GM19328 (cell line): Measurements from ENCODE around the gene JPH3.

Experiments
- ATAC-seq: cut with Tn5 transposase; IDR thresholded peaks from one replicate; pipeline ENCODE4 v1.9.1; 2021; ENCODE audit warnings: mild to moderate bottlenecking, moderate library complexity; ENCODE audit not compliant: unreplicated experiment

The JPH3 gene

GRCh38 chr16:87622756-87623319, 20.5 kb downstream of the JPH3 start:
- ATAC-seq, result no peak

GRCh38 chr16:87625241-87625797, 23.0 kb downstream of the JPH3 start:
- ATAC-seq, result no peak

- no peak for ATAC-seq
Observed at GRCh38 chr16:87626401-87626800, 24.1 kb downstream of the JPH3 start.

GRCh38 chr16:87626905-87627304, 24.6 kb downstream of the JPH3 start:
- ATAC-seq, result no peak

GRCh38 chr16:87627542-87628245, 25.4 kb downstream of the JPH3 start:
- no peak for ATAC-seq

- no peak for ATAC-seq
Observed at GRCh38 chr16:87628246-87628923, 26.1 kb downstream of the JPH3 start.

- ATAC-seq, result no peak
Observed at GRCh38 chr16:87628940-87629339, 26.6 kb downstream of the JPH3 start.

GRCh38 chr16:87631067-87631466, 28.8 kb downstream of the JPH3 start:
- ATAC-seq, result no peak

- ATAC-seq, result no peak
Observed at GRCh38 chr16:87634411-87634810, 32.1 kb downstream of the JPH3 start.

GRCh38 chr16:87635541-87636049, 33.3 kb downstream of the JPH3 start:
- ATAC-seq, result no peak

GRCh38 chr16:87636050-87636684, 33.9 kb downstream of the JPH3 start:
- ATAC-seq, result no peak

GRCh38 chr16:87636741-87637140, 34.4 kb downstream of the JPH3 start:
- ATAC-seq, result no peak

- ATAC-seq, result no peak
Observed at GRCh38 chr16:87637357-87637756, 35.0 kb downstream of the JPH3 start.

- ATAC-seq, result no peak
Observed at GRCh38 chr16:87638736-87639135, 36.4 kb downstream of the JPH3 start.

GRCh38 chr16:87641721-87642120, 39.4 kb downstream of the JPH3 start:
- no peak for ATAC-seq

GRCh38 chr16:87642491-87642890, 40.2 kb downstream of the JPH3 start:
- no peak for ATAC-seq

- ATAC-seq, result no peak
Observed at GRCh38 chr16:87644186-87644585, 41.9 kb downstream of the JPH3 start.

- ATAC-seq, result no peak
Observed at GRCh38 chr16:87644596-87644995, 42.3 kb downstream of the JPH3 start.

- ATAC-seq, result no peak
Observed at GRCh38 chr16:87645802-87646201, 43.5 kb downstream of the JPH3 start.

GRCh38 chr16:87647431-87648185, 45.3 kb downstream of the JPH3 start:
- ATAC-seq, result no peak

- no peak for ATAC-seq
Observed at GRCh38 chr16:87648236-87648635, 45.9 kb downstream of the JPH3 start.
